Smooth muscle cell (in vitro differentiated cells): ENCODE data around the gene ASH1L. TPM values are rescaled to one million over a fixed set of nuclear protein-coding genes. Genes with fewer than 3 reads are reported as not detected.
"Not testable (repeated sequence)": the region's sequence is repeated elsewhere in the genome, so short reads cannot be mapped to it uniquely, and the experiment has no call there.

ENCODE experiments used
- DNase-seq: peaks from one replicate; lab custom pipeline; 2025; ENCODE audit not compliant: unreplicated experiment; lab: John Stamatoyannopoulos, UW
- H2AFZ ChIP-seq: fragments of 200-600 bp; sonication (generic); 2 replicates; pipeline ENCODE4 v1.6.0; 2016; ENCODE audit warnings: antibody characterized with exemption, low read depth, mild to moderate bottlenecking
- H3F3A ChIP-seq: fragments of 200-600 bp; sonication (generic); 2 replicates; pipeline ENCODE4 v1.6.0; 2017; ENCODE audit warnings: antibody characterized with exemption, low read depth
- H3K27ac ChIP-seq: fragments of 200-600 bp; sonication (generic); 2 replicates; pipeline ENCODE4 v1.5.1; 2016; ENCODE audit warnings: low read depth, mild to moderate bottlenecking
- H3K27me3 ChIP-seq: fragments of 200-600 bp; sonication (generic); 2 replicates; pipeline ENCODE4 v1.6.1; 2016; ENCODE audit warnings: low read depth, mild to moderate bottlenecking
- H3K36me3 ChIP-seq: fragments of 200-600 bp; sonication (generic); 2 replicates; pipeline ENCODE4 v1.5.1; 2016; ENCODE audit warnings: low read depth
- H3K4me1 ChIP-seq: fragments of 200-600 bp; sonication (generic); 2 replicates; pipeline ENCODE4 v1.5.1; 2016; ENCODE audit warnings: low read depth
- H3K4me2 ChIP-seq: fragments of 200-600 bp; sonication (generic); 2 replicates; pipeline ENCODE4 v1.6.0; 2016; ENCODE audit warnings: mild to moderate bottlenecking
- H3K4me3 ChIP-seq: fragments of 200-600 bp; sonication (generic); 2 replicates; pipeline ENCODE4 v1.5.1; 2016; ENCODE audit warnings: mild to moderate bottlenecking
- H3K79me2 ChIP-seq: fragments of 200-600 bp; sonication (generic); 2 replicates; pipeline ENCODE4 v1.6.0; 2016; ENCODE audit warnings: low read depth, mild to moderate bottlenecking
- H3K9ac ChIP-seq: fragments of 200-600 bp; sonication (generic); 2 replicates; pipeline ENCODE4 v1.6.0; 2016; ENCODE audit warnings: low read depth
- H3K9me3 ChIP-seq: fragments of 200-600 bp; sonication (generic); replicated peaks from 2 replicates; pipeline ENCODE4 v1.5.1; 2016; ENCODE audit warnings: low read depth
- H4K20me1 ChIP-seq: fragments of 200-600 bp; sonication (generic); 2 replicates; pipeline ENCODE4 v1.6.0; 2016; ENCODE audit warnings: low read depth
- WGBS: methylation state at CpG from one replicate; pipeline ENCODE4 v1.1.7; 2016; ENCODE audit warnings: low lambda C conversion rate; 5-methylcytosine and 5-hydroxymethylcytosine counted together
- polyA plus RNA-seq: library from polyadenylated mRNA; unstranded; fragments of >200 nt; fragmentation: Nextera tagmentation; extraction: Ambion mirVana; gene quantifications from 2 replicates; pipeline ENCODE4 v1.2.1, GENCODE V29; 2016
- total RNA-seq: library from RNA; depleted of rRNA; stranded (reverse); fragments of >200 nt; gene quantifications from 2 replicates; pipeline ENCODE4 v1.2.3, GENCODE V29; 2014
- TF ChIP-seq, protein P1 (sequence below): fragments of 200-600 bp; sonication (generic); IDR thresholded peaks from 2 replicates; pipeline ENCODE4 v1.5.1; 2017; ENCODE audit warnings: borderline replicate concordance, mild to moderate bottlenecking, antibody characterized with exemption; ENCODE audit not compliant: insufficient read depth, poor library complexity, severe bottlenecking

The ASH1L gene
- total and polyA plus RNA-seq, 2 experiments from 2014 or later, result 9.2 to 38.7 TPM

DNA sequence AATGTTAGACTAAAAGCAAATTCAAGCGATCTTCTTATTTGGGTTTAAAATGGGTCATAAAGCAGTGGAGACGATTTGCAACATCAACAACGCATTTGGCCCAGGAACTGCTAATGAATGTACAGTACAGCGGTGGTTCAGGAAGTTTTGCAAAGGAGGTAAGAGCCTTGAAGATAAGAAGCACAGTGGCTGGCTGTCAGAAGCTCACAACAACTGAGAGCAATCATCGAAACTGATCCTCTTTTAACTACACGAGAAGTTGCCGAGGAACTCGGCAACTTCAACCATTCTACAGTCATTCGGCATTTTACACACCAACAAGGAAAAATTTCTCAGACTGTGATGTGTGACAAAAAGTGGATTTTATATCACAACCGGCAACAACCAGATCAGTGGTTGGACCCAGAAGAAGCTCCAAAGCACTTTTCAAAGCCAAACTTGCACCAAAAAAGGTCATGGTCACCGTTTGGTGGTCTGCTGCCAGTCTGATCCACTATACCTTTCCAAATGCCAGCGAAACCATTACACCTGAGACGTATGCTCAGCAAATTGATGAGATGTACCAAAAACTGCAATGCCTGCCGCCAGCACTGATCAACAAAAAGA, 47.9 kb downstream of the ASH1L start:
- TF ChIP-seq, protein P1, sequence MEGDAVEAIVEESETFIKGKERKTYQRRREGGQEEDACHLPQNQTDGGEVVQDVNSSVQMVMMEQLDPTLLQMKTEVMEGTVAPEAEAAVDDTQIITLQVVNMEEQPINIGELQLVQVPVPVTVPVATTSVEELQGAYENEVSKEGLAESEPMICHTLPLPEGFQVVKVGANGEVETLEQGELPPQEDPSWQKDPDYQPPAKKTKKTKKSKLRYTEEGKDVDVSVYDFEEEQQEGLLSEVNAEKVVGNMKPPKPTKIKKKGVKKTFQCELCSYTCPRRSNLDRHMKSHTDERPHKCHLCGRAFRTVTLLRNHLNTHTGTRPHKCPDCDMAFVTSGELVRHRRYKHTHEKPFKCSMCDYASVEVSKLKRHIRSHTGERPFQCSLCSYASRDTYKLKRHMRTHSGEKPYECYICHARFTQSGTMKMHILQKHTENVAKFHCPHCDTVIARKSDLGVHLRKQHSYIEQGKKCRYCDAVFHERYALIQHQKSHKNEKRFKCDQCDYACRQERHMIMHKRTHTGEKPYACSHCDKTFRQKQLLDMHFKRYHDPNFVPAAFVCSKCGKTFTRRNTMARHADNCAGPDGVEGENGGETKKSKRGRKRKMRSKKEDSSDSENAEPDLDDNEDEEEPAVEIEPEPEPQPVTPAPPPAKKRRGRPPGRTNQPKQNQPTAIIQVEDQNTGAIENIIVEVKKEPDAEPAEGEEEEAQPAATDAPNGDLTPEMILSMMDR, result no peak
- Histone ChIP-seq H3F3A (no peaks in the 10 kb centered on the region), H3K79me2 (peaks cover 97% of the 10 kb centered on the region), H3K4me3 (no peak overlapping the region), H3K4me1 (no peaks in the 10 kb centered on the region), H3K4me2 (no peak overlapping the region), H3K27me3 (no peaks in the 10 kb centered on the region), H2AFZ (no peak overlapping the region), H3K36me3 (no peaks in the 10 kb centered on the region), H3K27ac (no peak overlapping the region), H4K20me1 (peaks cover 91% of the 10 kb centered on the region), H3K9ac (no peak overlapping the region), H3K9me3 (no peaks in the 10 kb centered on the region)
- no peak for DNase-seq
- 84% methylated on average over 14 of the region's 14 CpGs for WGBS

DNA sequence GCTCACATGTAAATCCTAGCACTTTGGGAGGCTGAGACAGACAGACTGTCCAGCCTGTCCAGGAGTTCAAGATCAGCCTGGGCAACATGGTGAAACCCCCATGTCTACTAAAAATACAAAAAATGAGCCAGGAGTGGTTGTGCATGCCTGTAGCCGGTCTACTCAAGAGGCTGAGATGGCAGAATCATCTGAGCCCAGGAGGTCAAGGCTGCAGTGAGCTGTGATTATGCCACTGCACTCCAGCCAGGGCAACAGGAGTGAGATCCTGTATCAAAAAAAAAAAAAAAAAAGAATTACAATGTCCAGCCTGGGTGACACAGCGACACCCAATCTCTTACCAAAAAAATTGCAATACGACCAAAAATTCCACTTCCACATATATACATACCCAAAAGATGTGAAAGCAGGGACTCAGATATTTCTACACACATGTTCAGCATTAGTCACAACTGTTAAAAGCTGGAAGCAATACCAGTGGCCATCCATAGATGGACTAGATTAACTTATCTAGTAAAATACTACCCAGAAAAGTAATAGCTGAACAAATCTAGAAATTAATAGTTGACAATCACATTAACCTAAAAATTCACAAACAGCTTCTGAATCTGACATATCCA, 49.2 kb downstream of the ASH1L start:
- Histone ChIP-seq H3K9ac (no peak overlapping the region), H3K27me3 (no peaks in the 10 kb centered on the region), H3F3A (no peaks in the 10 kb centered on the region), H3K36me3 (no peaks in the 10 kb centered on the region), H3K4me2 (no peak overlapping the region), H3K9me3 (no peaks in the 10 kb centered on the region), H4K20me1 (peaks cover 92% of the 10 kb centered on the region), H3K4me1 (no peaks in the 10 kb centered on the region), H3K27ac (no peak overlapping the region), H3K79me2 (peaks cover 97% of the 10 kb centered on the region), H2AFZ (no peak overlapping the region), H3K4me3 (no peak overlapping the region)
- DNase-seq, result no peak
- TF ChIP-seq, protein P1, result no peak
- 90% methylated on average over 3 of the region's 3 CpGs for WGBS

DNA sequence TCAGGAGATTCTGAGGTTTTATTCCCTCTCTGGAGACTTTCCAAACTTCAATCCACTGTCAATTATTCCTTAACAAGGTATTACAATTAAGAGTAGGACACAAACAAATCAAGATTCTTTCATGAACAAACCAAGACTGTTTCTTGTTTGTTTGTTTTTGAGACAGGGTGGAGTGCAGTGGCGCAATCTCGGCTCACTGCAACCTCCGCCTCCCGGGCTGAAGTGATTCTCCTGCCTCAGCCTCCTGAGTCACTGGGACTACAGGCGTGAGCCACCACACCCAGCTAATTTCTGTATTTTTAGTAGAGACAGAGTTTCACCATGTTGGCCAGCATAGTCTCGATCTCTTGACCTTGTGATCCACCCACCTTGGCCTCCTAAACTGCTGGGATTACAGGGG, 51.2 kb downstream of the ASH1L start:
- H3K4me1 ChIP-seq, H3K9me3 ChIP-seq, H3K27ac ChIP-seq, H3K4me3 ChIP-seq, H3K4me2 ChIP-seq, H2AFZ ChIP-seq, DNase-seq, H3F3A ChIP-seq, H3K27me3 ChIP-seq, H3K36me3 ChIP-seq, H3K9ac ChIP-seq: not testable (repeated sequence)
- 96% methylated on average over 6 of the region's 6 CpGs for WGBS
- Histone ChIP-seq H3K79me2 (peaks cover 100% of the 10 kb centered on the region), H4K20me1 (peaks cover 99% of the 10 kb centered on the region)

DNA sequence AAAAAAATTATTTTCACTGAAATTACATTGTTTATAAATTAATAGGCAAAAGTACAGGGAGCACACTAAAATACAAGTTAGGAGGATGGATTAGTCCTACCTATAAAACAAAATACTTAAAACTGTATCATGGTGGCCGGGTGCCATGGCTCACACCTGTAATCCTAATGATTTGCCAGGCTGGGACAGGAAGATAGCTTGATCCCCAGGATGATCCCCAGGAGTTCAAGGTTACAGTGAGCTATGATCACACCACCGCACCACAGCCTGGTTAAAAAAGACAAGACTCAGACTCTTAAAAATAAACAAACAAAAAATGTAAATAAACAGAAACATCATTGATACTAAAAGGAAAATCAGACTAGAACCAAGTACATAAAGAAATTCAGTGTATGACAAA, 53.5 kb downstream of the ASH1L start:
- Histone ChIP-seq H3F3A (no peaks in the 10 kb centered on the region), H3K27ac (no peak overlapping the region), H3K79me2 (peaks cover 98% of the 10 kb centered on the region), H3K9me3 (no peaks in the 10 kb centered on the region), H2AFZ (no peak overlapping the region), H3K4me2 (no peak overlapping the region), H3K36me3 (no peaks in the 10 kb centered on the region), H4K20me1 (peaks cover 98% of the 10 kb centered on the region), H3K4me1 (no peaks in the 10 kb centered on the region), H3K4me3 (no peak overlapping the region), H3K27me3 (no peaks in the 10 kb centered on the region), H3K9ac (no peak overlapping the region)
- no peak for DNase-seq
- TF ChIP-seq, protein P1, result no peak
- WGBS, result 85% methylated on average over 2 of the region's 2 CpGs
